ENCODE results near the gene SNURF. TPM values are rescaled to one million over a fixed set of nuclear protein-coding genes. Genes with fewer than 3 reads are reported as not detected.
A peak's percentile ranks its signal among the peaks of the same experiment; 100 is the strongest.
"Not testable (repeated sequence)": the region's sequence is repeated elsewhere in the genome, so short reads cannot be mapped to it uniquely, and the experiment has no call there.

SNURF gene
- total RNA-seq, result 19.1 and 20.5 TPM in 2 replicates
- long read RNA-seq, partial matches to known transcripts, result 0 of 1 reads
- long read RNA-seq, other reads (novel, unspliced or antisense), result 0 of 1 reads

DNA sequence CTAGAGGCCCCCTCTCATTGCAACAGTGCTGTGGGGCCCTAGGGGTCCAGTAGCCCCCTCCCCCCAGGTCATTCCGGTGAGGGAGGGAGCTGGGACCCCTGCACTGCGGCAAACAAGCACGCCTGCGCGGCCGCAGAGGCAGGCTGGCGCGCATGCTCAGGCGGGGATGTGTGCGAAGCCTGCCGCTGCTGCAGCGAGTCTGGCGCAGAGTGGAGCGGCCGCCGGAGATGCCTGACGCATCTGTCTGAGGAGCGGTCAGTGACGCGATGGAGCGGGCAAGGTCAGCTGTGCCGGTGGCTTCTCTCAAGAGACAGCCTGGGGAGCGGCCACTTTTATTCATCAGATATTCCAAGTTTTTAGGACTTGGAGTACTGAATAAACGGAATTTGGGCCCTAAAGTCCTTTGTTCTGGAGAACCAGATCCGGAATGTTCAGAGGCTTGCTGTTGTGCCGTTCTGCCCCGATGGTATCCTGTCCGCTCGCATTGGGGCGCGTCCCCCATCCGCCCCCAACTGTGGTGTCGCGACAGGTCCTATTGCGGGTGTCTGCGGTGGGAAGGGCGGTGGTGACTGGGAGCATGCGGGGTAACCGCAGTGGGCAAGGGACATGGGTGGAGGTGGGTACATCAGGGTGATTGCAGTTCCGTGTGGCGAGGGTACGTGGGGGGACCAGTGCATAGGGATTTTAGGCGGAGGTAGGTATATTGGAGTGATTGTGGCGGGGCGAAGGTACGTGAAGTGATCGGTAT lies at the start of gene SNURF, which contains the start of gene SNRPN:
TSS of gene SNURF (plus strand) at position 205 of the 748 bp plus-strand sequence. CDS start at position 267, 62 bp downstream.
TSS of gene SNRPN (plus strand) at position 205 of the 748 bp plus-strand sequence. CDS start 19,467 bp downstream, outside the sequence.
- Mint-ChIP-seq H3K27me3 (ENCODE audit: unreplicated experiment) (peaks cover 5% of the 10 kb centered on the region), H3K4me1 (ENCODE audit: unreplicated experiment) (peaks cover 14% of the 10 kb centered on the region), H3K4me3 (ENCODE audit: unreplicated experiment) (peak within 1 kb of the TSS; percentile 93), H3K9me3 (ENCODE audit: unreplicated experiment) (peaks cover 5% of the 10 kb centered on the region), H3K36me3 (ENCODE audit: unreplicated experiment) (peaks cover 2% of the 10 kb centered on the region), H3K27ac (ENCODE audit: unreplicated experiment) (peak within 1 kb of the TSS; percentile 88)
- TF ChIP-seq, protein P1, sequence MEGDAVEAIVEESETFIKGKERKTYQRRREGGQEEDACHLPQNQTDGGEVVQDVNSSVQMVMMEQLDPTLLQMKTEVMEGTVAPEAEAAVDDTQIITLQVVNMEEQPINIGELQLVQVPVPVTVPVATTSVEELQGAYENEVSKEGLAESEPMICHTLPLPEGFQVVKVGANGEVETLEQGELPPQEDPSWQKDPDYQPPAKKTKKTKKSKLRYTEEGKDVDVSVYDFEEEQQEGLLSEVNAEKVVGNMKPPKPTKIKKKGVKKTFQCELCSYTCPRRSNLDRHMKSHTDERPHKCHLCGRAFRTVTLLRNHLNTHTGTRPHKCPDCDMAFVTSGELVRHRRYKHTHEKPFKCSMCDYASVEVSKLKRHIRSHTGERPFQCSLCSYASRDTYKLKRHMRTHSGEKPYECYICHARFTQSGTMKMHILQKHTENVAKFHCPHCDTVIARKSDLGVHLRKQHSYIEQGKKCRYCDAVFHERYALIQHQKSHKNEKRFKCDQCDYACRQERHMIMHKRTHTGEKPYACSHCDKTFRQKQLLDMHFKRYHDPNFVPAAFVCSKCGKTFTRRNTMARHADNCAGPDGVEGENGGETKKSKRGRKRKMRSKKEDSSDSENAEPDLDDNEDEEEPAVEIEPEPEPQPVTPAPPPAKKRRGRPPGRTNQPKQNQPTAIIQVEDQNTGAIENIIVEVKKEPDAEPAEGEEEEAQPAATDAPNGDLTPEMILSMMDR (IDR thresholded peaks at IDR 0.05), result no peak
- peak; percentile 90 for DNase-seq (ENCODE audit: extremely low spot score, unreplicated experiment)

- Mint-ChIP-seq H3K27ac (ENCODE audit: unreplicated experiment) (no peak overlapping the region), H3K4me3 (ENCODE audit: unreplicated experiment) (no peak overlapping the region)
- TF ChIP-seq, protein P1 (IDR thresholded peaks at IDR 0.05), result no peak
Measured at GRCh38 chr15:24916305-24917009, 38.3 kb upstream of the SNURF start.

DNA sequence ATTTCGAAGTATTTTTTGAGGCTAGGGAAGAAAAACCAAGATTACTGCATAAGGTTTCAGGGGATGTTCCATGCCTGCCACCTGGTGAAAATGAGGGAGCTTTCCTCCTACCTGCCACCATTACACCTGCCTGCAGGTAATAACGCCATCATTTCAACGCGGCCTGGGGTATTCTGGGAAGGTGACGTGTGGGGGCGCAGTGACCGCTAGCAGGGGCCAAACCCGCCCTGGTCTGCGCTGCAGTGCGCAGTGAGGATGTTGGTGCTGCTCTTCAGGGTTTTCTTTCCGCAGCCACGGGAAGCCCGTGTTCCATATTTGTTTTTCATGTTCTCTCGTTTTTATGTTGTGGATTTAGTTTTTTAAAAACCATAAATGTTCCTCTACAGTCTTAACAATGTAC lies 37.4 kb upstream of the SNURF start:
- Mint-ChIP-seq H3K27me3 (ENCODE audit: unreplicated experiment) (no peaks in the 10 kb centered on the region), H3K36me3 (ENCODE audit: unreplicated experiment) (no peaks in the 10 kb centered on the region), H3K9me3 (ENCODE audit: unreplicated experiment) (peaks cover 39% of the 10 kb centered on the region), H3K4me3 (ENCODE audit: unreplicated experiment) (no peak overlapping the region), H3K4me1 (ENCODE audit: unreplicated experiment) (no peaks in the 10 kb centered on the region), H3K27ac (ENCODE audit: unreplicated experiment) (no peak overlapping the region)
- no peak for DNase-seq (ENCODE audit: extremely low spot score, unreplicated experiment)
- TF ChIP-seq, protein P1 (IDR thresholded peaks at IDR 0.05), result no peak

More at GRCh38 chr15:24916305-24917009, 38.3 kb upstream of the SNURF start:
- no peaks in the 10 kb centered on the region for H3K4me1 Mint-ChIP-seq (ENCODE audit: unreplicated experiment)
- no peaks in the 10 kb centered on the region for H3K36me3 Mint-ChIP-seq (ENCODE audit: unreplicated experiment)
- no peak for DNase-seq (ENCODE audit: extremely low spot score, unreplicated experiment)
- H3K9me3 Mint-ChIP-seq (ENCODE audit: unreplicated experiment), result peaks cover 39% of the 10 kb centered on the region
- H3K27me3 Mint-ChIP-seq (ENCODE audit: unreplicated experiment), result no peaks in the 10 kb centered on the region

DNA sequence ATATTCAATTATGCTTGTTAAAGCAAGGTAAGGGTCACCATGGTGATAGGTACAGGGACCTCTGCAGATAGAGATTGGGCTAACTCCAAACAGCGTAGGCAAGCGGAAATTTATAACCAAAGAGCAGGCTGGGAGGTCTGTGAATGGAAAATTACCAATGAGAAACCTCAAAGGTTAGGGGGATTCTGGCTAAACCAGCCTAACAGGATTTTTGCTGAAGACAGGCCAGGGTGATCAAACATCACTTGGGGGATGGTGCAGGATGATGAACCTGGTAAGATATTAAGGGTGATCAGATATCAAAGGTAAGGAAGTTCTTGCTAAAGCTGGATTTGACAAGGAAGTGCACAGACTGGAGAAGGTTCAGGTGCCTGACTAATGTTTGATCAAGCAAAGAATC lies 35.3 kb upstream of the SNURF start:
- Mint-ChIP-seq H3K4me1 (ENCODE audit: unreplicated experiment) (no peaks in the 10 kb centered on the region), H3K36me3 (ENCODE audit: unreplicated experiment) (no peaks in the 10 kb centered on the region), H3K27ac (ENCODE audit: unreplicated experiment) (no peak overlapping the region), H3K4me3 (ENCODE audit: unreplicated experiment) (no peak overlapping the region), H3K27me3 (ENCODE audit: unreplicated experiment) (no peaks in the 10 kb centered on the region), H3K9me3 (ENCODE audit: unreplicated experiment) (peaks cover 36% of the 10 kb centered on the region)
- no peak for DNase-seq (ENCODE audit: extremely low spot score, unreplicated experiment)
- TF ChIP-seq, protein P1 (IDR thresholded peaks at IDR 0.05), result no peak

DNA sequence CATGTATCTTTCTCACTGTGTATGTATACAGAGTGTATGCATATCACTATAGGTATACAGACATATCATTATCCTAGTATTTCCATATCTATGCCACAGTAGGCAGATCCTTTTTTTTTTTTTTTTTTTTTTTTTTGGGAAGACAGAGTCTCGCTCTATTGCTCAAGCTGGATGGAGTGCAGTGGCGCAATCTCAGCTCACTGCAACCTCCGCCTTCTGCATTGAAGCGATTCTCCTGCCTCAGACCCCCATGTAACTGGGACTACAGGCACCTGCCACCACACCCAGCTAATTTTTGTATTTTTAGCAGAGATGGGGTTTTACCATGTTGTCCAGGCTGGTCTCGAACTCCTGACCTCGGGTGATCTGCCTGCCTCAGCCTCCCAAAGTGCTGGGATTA lies 32.0 kb upstream of the SNURF start:
- not testable (repeated sequence) for DNase-seq (ENCODE audit: extremely low spot score, unreplicated experiment); H3K36me3 Mint-ChIP-seq (ENCODE audit: unreplicated experiment); H3K4me3 Mint-ChIP-seq (ENCODE audit: unreplicated experiment); H3K27ac Mint-ChIP-seq (ENCODE audit: unreplicated experiment); H3K4me1 Mint-ChIP-seq (ENCODE audit: unreplicated experiment); H3K27me3 Mint-ChIP-seq (ENCODE audit: unreplicated experiment)
- H3K9me3 Mint-ChIP-seq (ENCODE audit: unreplicated experiment), result peaks cover 32% of the 10 kb centered on the region
